ENCODE data around the gene POLD1.
A peak's percentile ranks its signal among the peaks of the same experiment; 100 is the strongest.
"Not testable (repeated sequence)": the region's sequence is repeated elsewhere in the genome, so short reads cannot be mapped to it uniquely, and the experiment has no call there.

The POLD1 gene

DNA sequence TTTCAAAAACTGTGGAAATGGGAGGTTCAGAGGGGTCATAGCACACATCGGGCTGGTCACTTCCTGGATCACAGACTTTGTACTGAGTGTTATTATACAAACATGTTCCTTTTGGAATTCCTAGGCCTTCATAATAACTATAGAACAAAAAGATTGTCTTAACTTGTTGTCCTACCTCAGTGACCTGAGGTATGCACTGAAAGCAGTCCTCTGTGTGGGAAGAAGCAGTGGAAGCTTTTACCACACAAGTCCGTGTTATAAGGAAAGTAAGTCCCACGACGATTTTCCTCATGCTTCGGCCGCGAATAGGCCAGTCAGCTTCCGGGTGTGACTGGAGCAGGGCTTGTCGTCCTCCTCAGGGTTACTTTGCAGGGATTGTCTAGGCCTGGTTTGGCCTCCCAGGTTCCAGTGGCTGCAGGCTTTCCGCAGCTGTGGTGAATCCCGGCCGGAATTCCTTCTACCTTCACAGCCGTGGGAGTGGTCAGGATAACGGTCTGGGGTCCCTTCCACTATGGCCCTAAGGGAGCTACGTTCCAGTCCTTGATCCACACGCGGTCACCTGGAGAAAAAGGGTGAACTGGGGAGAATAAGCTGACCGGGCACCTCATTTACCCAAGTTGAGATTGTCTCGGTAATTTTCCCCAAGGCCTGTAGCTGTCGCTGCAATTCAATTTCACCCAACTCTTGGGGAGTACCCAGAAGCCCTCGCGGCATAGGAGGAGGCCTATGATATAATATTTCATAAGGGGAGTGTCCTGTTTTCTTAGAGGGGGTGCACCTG is 34.7 kb upstream of the POLD1 start:
- TF ChIP-seq, protein P1, sequence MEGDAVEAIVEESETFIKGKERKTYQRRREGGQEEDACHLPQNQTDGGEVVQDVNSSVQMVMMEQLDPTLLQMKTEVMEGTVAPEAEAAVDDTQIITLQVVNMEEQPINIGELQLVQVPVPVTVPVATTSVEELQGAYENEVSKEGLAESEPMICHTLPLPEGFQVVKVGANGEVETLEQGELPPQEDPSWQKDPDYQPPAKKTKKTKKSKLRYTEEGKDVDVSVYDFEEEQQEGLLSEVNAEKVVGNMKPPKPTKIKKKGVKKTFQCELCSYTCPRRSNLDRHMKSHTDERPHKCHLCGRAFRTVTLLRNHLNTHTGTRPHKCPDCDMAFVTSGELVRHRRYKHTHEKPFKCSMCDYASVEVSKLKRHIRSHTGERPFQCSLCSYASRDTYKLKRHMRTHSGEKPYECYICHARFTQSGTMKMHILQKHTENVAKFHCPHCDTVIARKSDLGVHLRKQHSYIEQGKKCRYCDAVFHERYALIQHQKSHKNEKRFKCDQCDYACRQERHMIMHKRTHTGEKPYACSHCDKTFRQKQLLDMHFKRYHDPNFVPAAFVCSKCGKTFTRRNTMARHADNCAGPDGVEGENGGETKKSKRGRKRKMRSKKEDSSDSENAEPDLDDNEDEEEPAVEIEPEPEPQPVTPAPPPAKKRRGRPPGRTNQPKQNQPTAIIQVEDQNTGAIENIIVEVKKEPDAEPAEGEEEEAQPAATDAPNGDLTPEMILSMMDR (IDR thresholded peaks at IDR 0.05; ENCODE audit: insufficient read depth, missing control alignments), result no peak
- FAIRE-seq (no peak), DNase-seq (ENCODE audit: insufficient read length, low spot score) (no peak)

DNA sequence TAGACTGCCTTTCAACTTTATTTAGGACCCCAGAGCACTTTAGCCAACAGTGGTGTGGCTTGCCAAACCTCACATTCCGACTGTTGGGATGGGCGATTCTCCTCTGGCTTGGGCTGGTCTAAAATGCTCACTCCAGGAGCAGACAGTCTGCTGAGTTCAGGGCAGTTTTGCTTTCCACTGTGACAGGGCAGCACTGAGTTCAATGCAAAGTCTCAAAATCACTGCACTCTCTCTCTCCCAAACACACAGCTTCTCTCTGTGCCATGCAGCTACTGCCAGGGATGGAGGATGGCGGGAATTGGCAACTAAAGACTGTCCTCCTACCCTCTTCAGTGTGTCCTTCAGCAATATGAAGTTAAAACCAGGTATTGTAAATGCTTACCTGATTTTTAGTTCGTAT is 31.9 kb upstream of the POLD1 start:
- TF ChIP-seq, protein P1 (IDR thresholded peaks at IDR 0.05; ENCODE audit: insufficient read depth, missing control alignments), result no peak
- FAIRE-seq, result no peak
- DNase-seq (ENCODE audit: insufficient read length, low spot score), result no peak

DNA sequence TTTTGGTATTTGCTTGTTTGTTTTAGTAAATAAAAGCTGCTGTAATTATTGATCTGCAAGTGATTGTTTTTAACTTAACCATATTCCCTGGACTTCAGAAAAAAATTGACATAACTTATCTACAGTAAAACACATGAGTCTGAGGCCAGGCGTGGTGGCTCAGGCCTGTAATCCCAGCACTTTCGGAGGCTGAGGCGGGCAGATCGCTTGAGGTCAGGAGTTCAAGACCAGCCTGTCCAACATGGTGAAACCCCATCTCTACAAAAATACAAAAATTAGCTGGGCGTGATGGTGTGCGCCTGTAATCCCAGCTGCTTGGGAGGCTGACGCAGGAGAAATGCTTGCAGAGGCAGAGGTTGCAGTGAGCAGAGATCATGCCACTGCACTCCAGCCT is 30.7 kb upstream of the POLD1 start:
- FAIRE-seq; DNase-seq (ENCODE audit: insufficient read length, low spot score): not testable (repeated sequence)

DNA sequence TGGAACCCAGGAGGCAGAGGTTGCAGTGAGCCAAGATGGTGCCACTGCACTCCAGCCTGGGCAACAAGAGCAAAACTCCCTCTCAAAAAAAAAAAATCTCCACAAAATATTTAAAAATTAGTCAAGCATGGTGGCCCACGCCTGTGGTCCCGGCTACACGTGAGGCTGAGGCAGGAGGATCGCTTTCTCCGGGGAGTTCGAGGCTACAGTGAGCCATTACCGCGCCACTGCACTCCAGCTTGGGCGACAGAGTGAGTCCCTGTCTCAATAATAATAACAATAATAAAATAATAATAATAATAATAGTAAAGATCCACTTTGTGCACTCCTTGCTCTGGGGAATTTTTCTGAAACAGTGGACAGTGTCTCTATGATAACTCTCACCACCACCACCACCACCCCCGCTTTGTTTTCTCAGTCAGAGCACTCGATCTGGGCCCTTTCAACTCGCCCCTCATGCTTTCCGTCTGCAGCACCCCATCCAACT is 27.4 kb upstream of the POLD1 start:
- no peak for FAIRE-seq
- TF ChIP-seq, protein P1 (IDR thresholded peaks at IDR 0.05; ENCODE audit: insufficient read depth, missing control alignments), result no peak
- no peak for DNase-seq (ENCODE audit: insufficient read length, low spot score)

DNA sequence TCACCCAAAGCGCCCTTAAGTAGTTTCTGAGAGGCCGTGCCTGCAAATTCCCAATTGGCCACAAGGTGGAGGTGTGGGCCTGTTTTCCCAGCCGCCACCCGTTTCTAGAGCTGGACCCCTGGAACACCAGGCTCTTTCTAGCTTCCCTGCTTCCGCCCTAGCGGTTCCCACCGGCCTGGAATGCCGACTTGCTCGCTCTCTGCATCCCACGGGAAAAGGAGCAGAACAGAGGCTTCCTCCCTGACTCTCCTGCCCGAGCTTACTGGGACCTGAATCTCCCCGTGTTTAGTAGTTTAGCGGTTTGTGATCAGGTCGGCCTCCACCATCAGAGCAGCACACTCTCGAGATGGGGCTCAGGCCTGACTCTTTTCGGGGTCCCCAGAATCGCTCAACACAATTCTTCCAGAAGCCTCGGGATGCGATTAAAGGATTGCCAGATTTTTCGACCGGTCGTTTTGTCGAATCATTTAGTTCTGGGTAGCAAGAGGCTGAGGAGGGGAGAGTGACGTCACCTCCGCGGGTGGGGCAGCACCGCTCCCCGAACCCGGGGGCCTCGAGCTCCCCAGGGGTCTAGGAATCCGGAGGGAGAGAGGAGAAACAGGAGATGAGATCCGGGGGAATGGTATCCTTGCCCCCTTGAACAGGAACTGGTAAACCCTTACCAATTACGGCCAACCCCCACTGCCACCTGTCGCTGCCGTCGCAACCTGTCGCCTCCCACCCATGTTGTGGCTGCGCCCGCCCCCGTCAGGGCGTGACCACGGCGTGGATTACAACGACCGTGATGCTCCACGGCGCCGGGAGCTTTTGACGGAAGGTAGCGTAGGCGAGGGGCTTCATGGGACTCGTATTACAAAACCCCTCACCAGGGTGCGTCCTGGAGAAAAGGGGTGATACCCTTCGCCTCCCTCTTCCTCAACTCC is 26.7 kb upstream of the POLD1 start:
- TF ChIP-seq, protein P1 (IDR thresholded peaks at IDR 0.05; ENCODE audit: insufficient read depth, missing control alignments), result peak; percentile 77

DNA sequence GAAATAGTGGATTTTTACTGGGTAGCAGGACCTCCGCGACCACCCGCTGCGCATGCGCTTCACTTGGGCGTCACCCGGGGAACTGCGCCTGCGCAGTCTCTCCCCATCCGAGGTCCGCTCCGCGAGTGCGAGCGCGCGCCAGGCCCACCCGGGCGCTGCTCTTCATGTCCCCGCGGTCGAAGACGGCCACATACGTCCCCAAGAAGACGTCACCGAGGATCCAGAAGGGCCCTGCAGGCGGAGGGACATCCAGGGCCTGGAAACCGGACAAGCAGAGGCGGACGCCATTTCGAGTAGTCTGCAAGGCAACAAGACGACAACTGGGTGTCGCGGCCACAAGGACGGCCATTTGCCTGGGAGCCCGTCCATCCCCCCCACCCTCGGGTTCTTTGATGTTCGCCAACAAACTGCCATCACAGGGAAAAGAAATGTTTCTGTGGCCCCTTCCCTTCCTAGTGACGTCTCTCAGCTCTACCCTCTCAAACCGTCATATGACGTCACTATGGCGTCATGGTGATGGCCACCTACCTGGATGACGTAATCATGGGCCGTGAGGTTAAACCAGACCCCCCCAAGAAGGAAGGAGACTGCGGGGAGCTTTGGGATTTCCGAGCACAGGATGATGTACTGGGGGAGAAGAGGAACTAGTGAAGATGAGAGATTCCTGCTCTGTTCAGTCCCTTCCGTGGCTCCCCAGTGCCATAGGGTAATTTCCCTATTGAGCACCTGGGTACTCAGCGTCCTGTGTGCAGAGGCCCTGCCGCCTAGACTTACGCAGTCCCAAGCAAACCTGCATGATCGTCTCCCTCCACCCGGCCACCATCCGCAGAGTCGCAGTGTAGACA is 25.4 kb upstream of the POLD1 start:
- FAIRE-seq, result no peak

More for the DNA sequence above, 26.7 kb upstream of the POLD1 start:
- FAIRE-seq, result no peak
- no peak for DNase-seq (ENCODE audit: insufficient read length, low spot score)

More for the DNA sequence above, 25.4 kb upstream of the POLD1 start:
- TF ChIP-seq, protein P1 (IDR thresholded peaks at IDR 0.05; ENCODE audit: insufficient read depth, missing control alignments), result no peak
- no peak for DNase-seq (ENCODE audit: insufficient read length, low spot score)

All from D721Med (cell line).